ENCODE measurements around the gene PCDH18.
"Not testable (repeated sequence)": the region's sequence is repeated elsewhere in the genome, so short reads cannot be mapped to it uniquely, and the experiment has no call there.

Gene PCDH18

DNA sequence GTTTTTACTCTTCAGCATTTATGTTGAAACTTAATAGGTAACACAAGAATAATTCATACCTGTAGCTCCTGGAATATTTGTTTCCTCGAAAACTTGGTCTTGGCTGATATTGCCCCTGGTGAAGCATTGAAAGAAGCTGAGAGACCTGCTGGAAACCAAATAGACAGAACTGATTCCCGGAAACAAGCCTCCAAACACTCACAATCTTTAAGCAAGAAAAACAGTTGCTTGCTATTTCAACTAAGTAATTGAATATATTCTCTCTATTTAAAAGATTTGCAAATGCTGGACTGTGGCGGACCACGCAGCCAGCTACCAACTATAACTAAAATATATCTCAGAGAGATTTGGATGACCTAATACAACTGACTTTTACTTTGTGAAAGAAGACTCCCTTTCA is 3.6 kb downstream of the PCDH18 start:
- DNase-seq = no peak

DNA sequence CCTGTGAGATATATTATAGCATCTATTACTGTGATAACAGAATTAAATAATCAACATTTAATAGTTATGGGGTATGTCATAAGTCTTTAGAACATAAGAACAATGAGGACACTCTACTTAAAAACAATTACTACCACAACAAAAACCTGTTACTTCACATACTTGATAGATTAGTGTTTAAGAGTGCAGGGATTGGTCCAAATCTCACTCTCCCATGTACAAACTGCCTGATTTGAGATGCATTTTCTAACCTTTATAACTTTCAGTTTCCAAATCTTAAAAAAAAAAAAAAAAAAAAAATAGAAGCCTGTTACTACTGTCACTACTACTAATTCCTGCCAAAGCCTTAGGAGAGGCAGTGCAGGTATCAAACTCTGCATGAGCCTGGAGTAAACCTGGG is 5.6 kb downstream of the PCDH18 start:
- no peak for DNase-seq

- no peak for DNase-seq
Observed at GRCh38 chr4:137524725-137525369, 7.4 kb downstream of the PCDH18 start.

GRCh38 chr4:137523329-137523728 is 9.0 kb downstream of the PCDH18 start:
- no peak for DNase-seq

GRCh38 chr4:137521053-137521452 is 11.2 kb downstream of the PCDH18 start:
- DNase-seq = no peak

- no peak for DNase-seq
Observed at GRCh38 chr4:137519406-137519805, 12.9 kb downstream of the PCDH18 start.

- DNase-seq = not testable (repeated sequence)
Observed at GRCh38 chr4:137517323-137517722, 15.0 kb downstream of the PCDH18 start.

DNA sequence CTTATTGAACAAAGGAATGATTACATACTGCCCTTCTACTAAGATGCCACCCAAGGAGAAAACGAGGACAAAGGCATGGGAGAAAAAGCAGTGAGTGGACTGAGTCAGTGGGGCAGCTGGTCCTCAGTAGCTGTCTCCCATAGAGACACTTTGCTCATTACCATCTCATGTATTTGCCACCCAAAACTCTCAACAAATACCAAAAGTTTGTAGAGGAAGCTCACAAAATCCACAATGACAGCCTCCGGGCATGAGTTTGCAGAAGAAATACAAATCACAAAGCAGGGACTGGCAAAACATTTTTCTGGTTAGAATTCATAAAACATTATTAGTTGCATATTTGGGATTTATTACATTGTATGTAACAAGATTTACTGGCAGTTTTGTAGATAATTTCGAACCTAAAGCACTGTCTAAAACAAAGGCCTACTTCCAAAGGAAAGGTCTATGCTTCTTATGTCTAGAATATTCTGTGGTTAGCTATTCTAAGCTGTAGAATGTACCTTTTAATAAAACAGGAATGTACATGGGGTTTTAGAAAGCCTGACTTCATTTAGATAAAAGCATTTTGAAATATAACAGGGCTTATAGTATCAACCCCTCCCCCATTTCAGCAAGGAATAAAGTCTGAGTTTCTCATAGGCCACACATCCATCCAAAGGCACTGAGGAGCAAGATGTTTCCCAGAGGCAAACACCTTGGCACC is 17.7 kb downstream of the PCDH18 start:
- DNase-seq = no peak

- DNase-seq = peak; percentile 33
Observed at GRCh38 chr4:137510557-137511265, 21.6 kb downstream of the PCDH18 start.

GRCh38 chr4:137509855-137510282 is 22.4 kb downstream of the PCDH18 start:
- DNase-seq = no peak

GRCh38 chr4:137502339-137503129 is 29.8 kb downstream of the PCDH18 start:
- no peak for DNase-seq

DNA sequence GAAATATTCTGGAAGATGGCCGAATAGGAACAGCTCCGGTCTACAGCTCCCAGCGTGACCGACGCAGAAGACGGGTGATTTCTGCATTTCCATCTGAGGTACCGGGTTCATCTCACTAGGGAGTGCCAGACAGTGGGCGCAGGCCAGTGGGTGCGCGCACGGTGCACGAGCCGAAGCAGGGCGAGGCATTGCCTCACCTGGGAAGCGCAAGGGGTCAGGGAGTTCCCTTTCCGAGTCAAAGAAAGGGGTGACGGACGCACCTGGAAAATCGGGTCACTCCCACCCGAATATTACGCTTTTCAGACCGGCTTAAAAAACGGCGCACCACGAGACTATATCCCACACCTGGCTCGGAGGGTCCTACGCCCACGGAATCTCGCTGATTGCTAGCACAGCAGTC is 36.0 kb downstream of the PCDH18 start:
- not testable (repeated sequence) for DNase-seq

DNA sequence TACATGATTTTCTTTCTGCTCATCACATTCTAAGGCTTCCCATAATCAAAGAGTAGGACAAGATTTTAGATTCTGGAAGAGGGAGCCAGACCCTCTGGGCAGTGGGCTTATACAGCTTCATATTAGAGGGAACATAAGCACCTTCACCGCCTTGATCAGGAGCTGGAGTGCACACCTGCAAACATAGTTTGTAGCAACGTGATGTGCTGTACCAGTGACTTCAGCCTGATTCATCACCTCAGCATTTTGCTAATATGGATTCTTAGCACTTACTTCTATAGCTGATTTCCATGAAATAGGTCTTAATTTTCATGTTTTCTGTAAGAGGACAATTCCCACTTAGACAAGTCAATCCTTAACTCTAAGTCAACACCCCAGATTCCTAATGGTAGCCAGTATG is 36.7 kb downstream of the PCDH18 start:
- DNase-seq = no peak

- not testable (repeated sequence) for DNase-seq
Observed at GRCh38 chr4:137483313-137483959, 48.9 kb downstream of the PCDH18 start.

GRCh38 chr4:137479657-137480056 is 52.6 kb downstream of the PCDH18 start:
- not testable (repeated sequence) for DNase-seq

DNA sequence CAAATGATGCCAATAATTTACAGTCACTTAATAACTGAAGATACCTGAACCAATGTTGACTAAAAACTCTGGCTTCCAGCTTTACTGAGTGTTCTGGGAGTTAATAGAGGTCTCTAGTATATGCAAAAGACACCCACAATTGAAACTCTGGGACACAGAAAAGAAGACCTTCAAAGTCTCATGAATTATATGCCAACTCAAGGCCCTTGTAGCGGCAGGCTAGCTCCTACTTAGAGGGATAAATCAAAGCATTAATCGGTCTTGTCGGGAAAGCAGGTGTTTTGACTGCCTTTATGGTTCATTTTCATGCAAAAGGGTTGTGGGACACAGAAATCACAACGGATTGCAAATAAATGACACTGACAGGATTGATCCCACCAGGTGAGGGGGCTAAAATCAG is 55.9 kb downstream of the PCDH18 start:
- DNase-seq = no peak

DNA sequence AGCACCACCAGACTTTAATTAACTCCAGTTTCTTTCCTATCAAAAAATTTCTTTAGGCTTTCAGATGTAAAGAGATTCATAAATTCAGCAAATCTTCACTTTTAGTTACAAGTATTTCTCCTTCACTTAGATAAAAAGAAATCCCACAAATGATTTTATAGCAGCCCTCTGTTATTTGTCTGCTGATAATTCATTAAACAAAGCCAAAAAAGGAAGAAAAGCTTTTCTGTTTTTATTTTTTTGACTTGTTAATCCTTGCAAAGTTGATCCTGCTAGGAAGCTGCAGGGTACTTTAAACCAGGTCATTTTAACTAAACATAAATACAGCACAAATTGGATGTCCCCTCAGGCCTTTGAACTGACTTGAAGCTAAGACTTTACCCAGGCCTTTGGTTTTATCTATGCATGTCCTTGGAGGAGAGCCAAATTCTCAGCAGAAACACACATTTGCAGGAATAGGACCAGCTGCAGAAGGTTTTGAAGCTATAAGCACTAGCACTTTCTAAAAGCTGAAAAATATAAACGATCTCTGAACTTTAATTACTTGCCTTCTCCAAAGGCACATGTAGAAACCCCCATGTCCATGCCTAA is 57.5 kb downstream of the PCDH18 start:
- DNase-seq = peak; percentile 46

GRCh38 chr4:137471895-137472294 is 60.4 kb downstream of the PCDH18 start:
- no peak for DNase-seq

GRCh38 chr4:137471461-137471860 is 60.8 kb downstream of the PCDH18 start:
- no peak for DNase-seq

DNA sequence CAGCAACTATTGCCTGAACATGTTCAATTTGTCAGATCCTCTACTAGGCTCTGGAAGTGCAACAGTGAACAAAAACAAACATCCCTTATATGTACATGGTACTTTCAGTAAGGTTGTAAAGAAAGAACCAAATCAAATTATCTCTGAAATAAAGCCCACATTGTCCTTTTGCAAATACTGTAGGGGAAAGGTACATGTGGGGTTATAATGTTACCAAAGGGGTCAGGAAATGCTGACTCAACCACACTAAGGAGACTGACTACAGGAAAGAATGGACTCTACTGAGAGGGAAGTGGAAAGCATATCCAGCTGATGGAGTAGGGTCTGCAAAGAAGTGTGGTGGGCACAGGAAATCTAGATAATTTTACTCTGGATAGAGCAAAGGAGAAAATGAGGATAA is 61.5 kb downstream of the PCDH18 start:
- DNase-seq = no peak
